GM10248 (cell line): ENCODE measurements around the gene ARL15.
A peak's percentile ranks its signal among the peaks of the same experiment; 100 is the strongest.

Experiments used
- CTCF ChIA-PET: fragments of 300-600 bp; sonication (Branson Sonifier 250); formaldehyde crosslinking; extraction: SDS; loops from one replicate; lab custom pipeline; 2021; ENCODE audit warnings: antibody characterized with exemption; lab: Yijun Ruan, JAX
- POLR2A ChIA-PET: fragments of 350-650 bp; sonication (Branson Sonifier 250); formaldehyde crosslinking; extraction: SDS; loops from one replicate; lab custom pipeline; 2020; ENCODE audit warnings: antibody characterized with exemption; lab: Yijun Ruan, JAX
- DNase-seq: peaks from one replicate; pipeline ENCODE4 v3.0.0; 2012; ENCODE audit errors: extremely low spot score
- CTCF ChIP-seq: IDR thresholded peaks from 2 replicates; pipeline ENCODE4 v1.5.1; 2012; ENCODE audit warnings: mild to moderate bottlenecking, low read depth; ENCODE audit errors: extremely low read depth, missing control alignments, control extremely low read depth

Gene ARL15

GRCh38 chr5:54230936-54231685 is 79.3 kb downstream of the ARL15 start:
- TF ChIP-seq CTCF, result no peak
- DNase-seq, result no peak
- CTCF ChIA-PET, result interaction anchor here (0.8 to 3.8 kb wide), 7 partner anchors 9 to 1060 kb away, joined by 3 to 24 read pairs (median 3); no protein-coding TSS in a partner anchor
- POLR2A ChIA-PET, result no interaction called here

- peak; percentile 91 for TF ChIP-seq CTCF
- peak; percentile 51 for DNase-seq
- ChIA-PET CTCF (interaction anchor here (0.7 to 3.8 kb wide), 43 partner anchors 9 to 1280 kb away, joined by 3 to 24 read pairs (median 4); partner anchors contain the start of gene SNX18), POLR2A (no interaction called here)
Observed at GRCh38 chr5:54229041-54229780, 81.2 kb downstream of the ARL15 start.

- no peak for TF ChIP-seq CTCF
- ChIA-PET CTCF (interaction anchor here (0.9 to 3.8 kb wide), 9 partner anchors 11 to 751 kb away, joined by 3 to 24 read pairs (median 5); no protein-coding TSS in a partner anchor), POLR2A (no interaction called here)
- DNase-seq, result no peak
Observed at GRCh38 chr5:54227759-54228158, 82.6 kb downstream of the ARL15 start.

- no peak for TF ChIP-seq CTCF
- ChIA-PET CTCF (interaction anchor here (0.9 to 2.0 kb wide), 5 partner anchors 9 to 192 kb away, joined by 3 to 8 read pairs (median 3); no protein-coding TSS in a partner anchor), POLR2A (no interaction called here)
- no peak for DNase-seq
Observed at GRCh38 chr5:54227109-54227508, 83.3 kb downstream of the ARL15 start.

GRCh38 chr5:54226215-54226614 is 84.2 kb downstream of the ARL15 start:
- CTCF ChIA-PET, result interaction anchor here (0.8 to 2.0 kb wide), 7 partner anchors 8 to 1278 kb away, joined by 3 to 8 read pairs (median 3); no protein-coding TSS in a partner anchor
- no peak for TF ChIP-seq CTCF
- DNase-seq, result no peak
- POLR2A ChIA-PET, result no interaction called here

GRCh38 chr5:54224103-54224826 is 86.1 kb downstream of the ARL15 start:
- no peak for TF ChIP-seq CTCF
- ChIA-PET POLR2A (no interaction called here), CTCF (no interaction called here)
- no peak for DNase-seq
